Right kidney (tissue), 1 donor: ENCODE data around the gene EHMT2.
A peak's percentile ranks its signal among the peaks of the same experiment; 100 is the strongest.
"Not testable (repeated sequence)": the region's sequence is repeated elsewhere in the genome, so short reads cannot be mapped to it uniquely, and the experiment has no call there.

Source experiments
- DNase-seq: peaks from one replicate; pipeline ENCODE4 v3.0.0-alpha.2; 2016

EHMT2 gene

GRCh38 chr6:31838968-31839367, 58.5 kb downstream of the EHMT2 start:
- no peak for DNase-seq

GRCh38 chr6:31838114-31838553, 59.4 kb downstream of the EHMT2 start:
- not testable (repeated sequence) for DNase-seq

DNA sequence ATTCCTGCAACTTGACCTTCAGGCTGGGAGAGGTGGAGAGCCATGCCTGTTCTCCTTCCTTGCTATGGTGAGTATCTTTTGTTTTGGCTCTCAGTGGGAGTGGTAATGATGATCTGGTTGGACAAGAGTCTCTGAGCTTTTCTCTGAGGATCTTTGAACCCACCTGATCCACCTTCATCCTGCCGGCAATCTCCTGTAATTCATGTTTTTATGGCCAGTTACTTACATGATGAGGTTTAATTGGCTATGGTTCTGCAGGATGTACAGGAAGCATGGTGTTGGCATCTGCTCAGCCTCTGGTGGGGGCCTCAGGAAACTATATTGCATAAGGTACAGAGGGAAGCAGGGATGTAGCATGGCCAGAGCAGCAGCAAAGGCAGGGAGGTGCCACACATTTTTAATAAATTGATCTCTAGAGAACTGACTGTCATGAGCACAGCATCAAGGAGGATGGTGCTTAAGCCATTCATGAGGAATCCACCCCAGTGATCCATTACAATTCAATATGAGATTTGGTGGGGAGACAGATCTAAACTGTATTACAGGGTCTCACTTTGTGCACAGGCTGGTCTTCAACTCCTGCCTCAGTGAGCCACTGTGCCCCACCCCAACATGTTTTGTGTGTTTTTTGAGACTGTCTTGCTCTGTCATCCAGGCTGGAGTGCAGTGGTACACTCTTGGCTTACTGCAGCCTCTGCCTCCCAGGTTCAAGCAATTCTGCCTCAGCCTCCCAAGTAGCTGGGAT, 60.0 kb downstream of the EHMT2 start:
- no peak for DNase-seq

DNA sequence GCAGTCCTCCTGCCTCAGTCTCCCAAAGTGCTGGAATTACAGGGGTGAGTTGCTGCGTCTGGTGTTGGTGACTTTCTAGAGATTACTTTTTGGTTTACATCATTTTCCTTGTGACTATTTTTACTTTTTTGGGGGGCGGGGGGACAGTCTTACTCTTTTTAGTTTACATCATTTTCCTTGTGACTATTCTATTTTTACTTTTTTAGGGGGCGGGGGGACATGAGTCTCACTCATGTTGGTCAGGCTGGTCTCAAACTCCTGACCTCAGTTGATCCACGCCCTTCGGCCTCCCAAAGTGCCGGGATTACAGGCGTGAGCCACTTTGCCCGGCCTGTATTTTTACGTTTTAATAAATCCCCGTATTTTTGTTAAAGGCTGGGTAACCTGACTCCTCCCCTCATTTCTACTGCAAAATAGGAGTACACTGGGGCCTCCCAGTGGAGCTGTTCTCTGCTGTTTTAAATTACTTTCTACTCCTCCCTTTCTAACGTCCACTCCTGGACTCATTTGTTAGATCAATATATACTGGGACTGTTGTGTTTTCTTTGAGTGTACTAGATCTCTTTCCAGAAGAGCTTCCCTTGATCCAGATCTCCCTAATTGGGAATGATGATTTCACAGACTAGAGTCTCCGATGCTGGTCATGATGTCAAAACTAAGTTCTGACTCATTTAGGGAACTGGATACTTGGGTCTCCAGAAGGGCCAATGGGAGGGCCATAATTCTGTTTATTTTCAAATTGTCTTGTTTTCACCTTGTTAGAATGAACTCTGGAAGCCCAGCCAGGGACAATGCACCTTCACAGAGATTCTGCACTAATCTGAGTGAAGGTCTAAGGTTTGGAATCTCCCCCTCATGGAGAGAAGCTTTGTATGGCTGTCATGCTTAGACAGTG, 60.8 kb downstream of the EHMT2 start:
- no peak for DNase-seq

DNA sequence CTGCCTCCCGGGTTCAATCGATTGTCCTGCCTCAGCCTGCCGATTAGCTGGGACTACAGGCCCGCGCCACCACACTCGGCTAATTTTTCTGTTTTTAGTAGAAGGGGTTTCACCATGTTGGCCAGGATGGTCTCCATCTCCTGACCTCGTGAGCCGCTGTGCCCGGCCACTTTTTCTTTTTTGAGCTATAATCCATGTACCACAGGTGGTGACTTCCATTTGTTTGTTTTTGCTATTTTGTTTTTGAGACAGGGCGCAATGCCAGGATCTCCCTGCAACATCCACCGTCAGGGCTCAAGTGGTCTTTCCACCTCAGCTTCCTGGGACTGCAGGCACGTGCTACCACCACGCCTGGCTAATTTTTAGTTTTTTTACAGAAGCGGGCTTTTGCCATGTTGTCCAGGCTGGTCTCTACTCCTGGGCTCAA, 61.4 kb downstream of the EHMT2 start:
- DNase-seq: no peak

DNA sequence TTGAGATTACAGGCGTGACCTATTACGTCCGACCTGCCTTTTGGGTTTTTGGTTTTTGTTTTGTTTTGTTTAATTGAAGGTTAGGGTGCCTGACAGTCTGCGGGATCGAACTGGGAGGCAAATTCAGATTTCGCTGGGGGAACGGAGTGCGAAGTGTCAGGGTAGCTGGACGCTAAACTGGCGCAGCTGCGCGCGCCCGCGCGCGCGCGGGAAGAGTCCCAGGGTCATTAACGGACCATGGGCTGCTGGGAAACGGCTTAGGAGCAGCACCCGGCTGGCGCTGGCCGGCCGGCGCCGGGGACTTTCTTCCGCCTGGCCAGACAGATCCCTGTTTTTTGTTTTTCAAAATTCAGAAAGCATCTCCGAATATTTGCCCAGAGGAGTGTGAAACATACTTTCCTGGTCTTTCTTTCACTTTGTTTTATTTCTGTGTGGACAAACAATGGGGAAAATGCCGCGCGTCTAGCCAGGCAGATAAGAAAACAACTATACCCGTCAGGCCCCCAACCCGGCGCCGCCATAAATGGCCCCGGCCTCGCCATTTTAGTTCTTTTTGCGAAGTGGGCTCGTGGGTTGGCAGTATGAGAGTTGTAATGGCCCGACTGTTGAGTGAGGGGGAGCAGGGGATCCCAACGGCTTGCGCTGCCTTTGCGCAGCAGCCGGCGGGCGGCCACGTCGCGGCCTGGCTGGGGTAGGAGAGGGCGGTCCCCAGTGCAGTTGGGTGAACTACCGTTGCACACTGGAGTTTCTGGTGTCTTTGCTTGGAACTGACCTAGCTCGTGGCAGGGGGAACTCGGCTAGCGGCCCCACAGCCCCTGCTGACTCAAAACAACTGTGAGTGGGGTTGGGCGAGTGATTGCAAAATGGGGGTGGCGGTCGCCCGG, 62.9 kb downstream of the EHMT2 start:
- peak; percentile 99 for DNase-seq

DNA sequence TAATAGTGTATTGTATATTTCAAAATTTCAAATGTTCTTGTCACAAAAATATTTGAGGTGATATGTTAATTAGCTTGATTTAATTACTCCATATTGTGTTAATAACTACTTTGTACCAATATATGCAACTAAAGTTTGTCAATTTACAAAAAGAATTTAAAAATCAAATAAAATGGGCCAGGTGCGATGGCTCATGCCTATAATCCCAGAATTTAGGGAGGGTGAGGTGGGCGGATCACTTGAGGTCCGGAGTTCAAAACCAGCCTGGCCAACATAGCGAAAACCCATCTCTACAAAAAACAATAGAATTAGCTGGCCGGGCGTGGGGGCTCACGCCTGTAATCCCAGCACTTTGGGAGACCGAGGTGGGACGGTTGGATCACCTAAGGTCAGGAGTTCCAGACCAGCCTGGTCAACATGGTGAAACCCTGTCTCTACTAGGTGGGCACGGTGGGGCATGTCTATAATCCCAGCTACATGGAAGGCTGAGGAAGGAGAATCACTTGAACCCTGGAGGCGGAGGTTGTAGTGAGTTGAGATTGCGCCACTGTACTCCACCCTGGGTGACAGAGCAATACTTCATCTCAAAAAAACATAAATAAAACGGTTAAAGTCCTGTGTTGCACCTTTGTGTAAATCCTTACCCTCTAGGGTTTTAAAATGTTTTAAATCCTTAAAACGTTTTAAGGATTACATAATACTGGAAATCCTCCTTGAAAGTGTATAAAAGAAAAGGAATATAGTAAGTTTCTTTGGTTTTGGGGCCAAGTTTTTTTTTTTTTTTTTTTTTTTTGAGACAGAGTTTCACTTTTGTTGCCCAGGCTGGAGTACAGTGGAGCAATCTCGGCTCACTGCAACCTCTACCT, 65.9 kb downstream of the EHMT2 start:
- no peak for DNase-seq

- no peak for DNase-seq
Observed at GRCh38 chr6:31830886-31831335, 66.6 kb downstream of the EHMT2 start.
